Lower leg skin (tissue), 3 donors: Measurements from ENCODE around the gene TM9SF4.

Source experiments
- CTCF ChIP-seq, 3 donors: fragments of 450-650 bp; IDR thresholded peaks; one replicate each; pipeline ENCODE4 v1.5.1; 2016; ENCODE audit warnings: antibody characterized with exemption in 3 of 3, mild to moderate bottlenecking in 3 of 3, moderate library complexity in 2 of 3
- POLR2A ChIP-seq, 2 donors: fragments of 450-650 bp; IDR thresholded peaks; one replicate each; pipeline ENCODE4 v1.6.1; 2016 to 2017; ENCODE audit warnings: antibody characterized with exemption in 2 of 2, mild to moderate bottlenecking in 1 of 2, moderate library complexity in 1 of 2

DNA sequence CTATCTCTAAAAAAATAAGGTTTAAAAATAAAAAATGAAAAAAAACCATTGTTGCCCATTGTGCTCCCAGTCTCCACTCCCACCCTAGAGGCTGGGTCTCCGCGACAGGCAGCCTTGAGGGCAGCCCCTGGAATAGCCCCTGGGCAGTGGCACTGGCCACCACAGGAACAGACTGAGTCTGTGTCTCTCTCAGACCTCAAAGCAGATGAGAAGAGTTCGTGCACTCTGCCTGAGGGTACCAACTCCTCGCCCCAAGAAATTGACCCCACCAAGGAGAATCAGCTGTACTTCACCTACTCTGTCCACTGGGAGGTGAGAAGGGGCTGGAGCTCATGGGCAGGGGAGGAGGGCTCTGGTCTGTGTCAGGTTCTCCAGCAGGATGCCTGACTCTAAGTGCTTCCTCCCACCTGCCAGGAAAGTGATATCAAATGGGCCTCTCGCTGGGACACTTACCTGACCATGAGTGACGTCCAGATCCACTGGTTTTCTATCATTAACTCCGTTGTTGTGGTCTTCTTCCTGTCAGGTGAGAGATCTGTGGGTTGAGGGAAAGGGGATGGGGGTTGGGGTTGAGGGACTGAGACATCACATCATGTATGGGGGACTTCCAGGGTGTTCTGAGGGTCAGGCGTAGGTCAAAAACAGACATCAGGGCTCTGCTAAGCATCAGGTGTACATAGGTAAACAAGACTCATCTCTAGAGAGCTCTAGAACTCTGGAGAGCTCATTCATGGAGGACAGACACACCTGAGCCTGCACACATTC lies 35.6 kb downstream of the TM9SF4 start:
- no peak for TF ChIP-seq CTCF (IDR thresholded peaks at IDR 0.05)
- TF ChIP-seq POLR2A (IDR thresholded peaks at IDR 0.05): no peak
